Measurements from ENCODE around the gene HOXB4. TPM values are rescaled to one million over a fixed set of nuclear protein-coding genes. Genes with fewer than 3 reads are reported as not detected.

HOXB4 gene
- total RNA-seq, 1 experiment from 2014 or later, result 0.22 TPM

DNA sequence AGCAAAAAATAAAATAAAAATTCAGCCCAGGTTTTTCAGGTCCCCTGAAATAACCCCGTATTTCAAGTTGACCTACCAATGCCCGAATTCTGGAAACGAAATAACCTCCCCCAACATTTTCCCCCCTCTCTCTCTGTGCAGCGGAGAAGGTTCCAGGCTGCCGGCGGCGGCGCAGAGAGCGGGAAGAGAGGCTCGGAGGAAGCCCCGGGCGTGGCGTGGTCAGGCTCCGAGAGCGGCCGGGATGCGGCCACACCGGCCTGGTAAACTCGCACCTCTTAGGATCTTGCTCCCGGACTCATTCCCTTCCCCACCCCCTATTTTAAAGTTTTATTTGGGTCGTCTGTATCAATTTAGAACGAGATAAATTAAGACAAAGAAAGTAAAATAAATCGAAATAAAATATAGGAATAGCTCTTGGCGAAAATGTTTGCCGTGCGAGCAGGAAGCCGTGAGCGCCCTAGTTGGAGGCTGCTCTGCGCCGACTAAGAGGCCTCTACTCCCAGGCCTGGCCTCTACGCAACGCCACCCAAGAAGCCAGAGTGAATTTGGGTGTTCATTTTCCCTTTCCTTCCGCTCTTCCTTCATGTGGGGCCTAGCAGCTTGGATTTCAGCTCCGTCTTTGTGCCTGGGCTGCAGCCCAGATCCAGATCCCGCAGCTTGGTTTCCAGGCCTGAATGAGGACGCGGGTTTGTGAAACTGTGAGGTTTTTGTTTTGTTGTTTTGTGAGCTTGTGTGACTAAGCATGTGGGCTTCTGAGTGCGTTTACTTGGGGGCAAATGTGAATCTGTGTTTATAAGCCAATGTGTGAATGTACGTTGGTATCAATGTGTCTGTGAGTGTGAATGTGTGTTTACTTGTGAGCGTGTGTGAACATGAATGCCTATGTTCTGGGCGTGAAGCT, 28.1 kb upstream of the HOXB4 start:
- ATAC-seq, result no peak
- Histone ChIP-seq H3K4me2 (ENCODE audit: low read length) (no peak overlapping the region), H4K20me1 (ENCODE audit: low read length) (peaks cover 8% of the 10 kb centered on the region; the same call in 1 of the 2 replicates), H3K9ac (ENCODE audit: low read length) (no peak overlapping the region), H3F3A (ENCODE audit: low read length, unreplicated experiment) (no peaks in the 10 kb centered on the region), H3K9me2 (replicated peaks; ENCODE audit: low read length) (no peaks in the 10 kb centered on the region), H3K36me3 (ENCODE audit: low read depth, low read length) (no peaks in the 10 kb centered on the region), H3K9me3 (ENCODE audit: low read length) (no peaks in the 10 kb centered on the region), H3K4me3 (ENCODE audit: low read length) (no peak overlapping the region), H3K4me1 (ENCODE audit: insufficient read depth, low read length) (peaks cover 20% of the 10 kb centered on the region), H2AFZ (ENCODE audit: low read length) (no peak overlapping the region), H3K27me3 (ENCODE audit: low read length) (0 out of 2 replicates have a peak, but pooled peaks cover 3% of the 10 kb centered on the region), H3K27ac (ENCODE audit: low read length) (no peak overlapping the region), H3K79me2 (ENCODE audit: low read length) (peaks cover 35% of the 10 kb centered on the region)
- ChIA-PET CTCF (interaction anchor here (0.6 kb wide), 1 partner anchor 86 kb away, joined by 3 read pairs; no protein-coding TSS in a partner anchor), POLR2A (ENCODE audit: unreplicated experiment) (no interaction called here)
- intact Hi-C loops (cut with micrococcal nuclease), result no loop called here
- TF ChIP-seq EZH2 (IDR thresholded peaks at IDR 0.05; ENCODE audit: low read length, unreplicated experiment) (no peak), EZH2phosphoT487 (IDR thresholded peaks at IDR 0.05; ENCODE audit: borderline replicate concordance, low read length) (no peak)
- TF ChIP-seq, protein P1, sequence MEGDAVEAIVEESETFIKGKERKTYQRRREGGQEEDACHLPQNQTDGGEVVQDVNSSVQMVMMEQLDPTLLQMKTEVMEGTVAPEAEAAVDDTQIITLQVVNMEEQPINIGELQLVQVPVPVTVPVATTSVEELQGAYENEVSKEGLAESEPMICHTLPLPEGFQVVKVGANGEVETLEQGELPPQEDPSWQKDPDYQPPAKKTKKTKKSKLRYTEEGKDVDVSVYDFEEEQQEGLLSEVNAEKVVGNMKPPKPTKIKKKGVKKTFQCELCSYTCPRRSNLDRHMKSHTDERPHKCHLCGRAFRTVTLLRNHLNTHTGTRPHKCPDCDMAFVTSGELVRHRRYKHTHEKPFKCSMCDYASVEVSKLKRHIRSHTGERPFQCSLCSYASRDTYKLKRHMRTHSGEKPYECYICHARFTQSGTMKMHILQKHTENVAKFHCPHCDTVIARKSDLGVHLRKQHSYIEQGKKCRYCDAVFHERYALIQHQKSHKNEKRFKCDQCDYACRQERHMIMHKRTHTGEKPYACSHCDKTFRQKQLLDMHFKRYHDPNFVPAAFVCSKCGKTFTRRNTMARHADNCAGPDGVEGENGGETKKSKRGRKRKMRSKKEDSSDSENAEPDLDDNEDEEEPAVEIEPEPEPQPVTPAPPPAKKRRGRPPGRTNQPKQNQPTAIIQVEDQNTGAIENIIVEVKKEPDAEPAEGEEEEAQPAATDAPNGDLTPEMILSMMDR (conservative IDR thresholded peaks at IDR 0.05; ENCODE audit: low read depth, low read length), result no peak
- BruUV-seq (replicated peaks), result no TSS peak
- DNase-seq, result no peak

DNA sequence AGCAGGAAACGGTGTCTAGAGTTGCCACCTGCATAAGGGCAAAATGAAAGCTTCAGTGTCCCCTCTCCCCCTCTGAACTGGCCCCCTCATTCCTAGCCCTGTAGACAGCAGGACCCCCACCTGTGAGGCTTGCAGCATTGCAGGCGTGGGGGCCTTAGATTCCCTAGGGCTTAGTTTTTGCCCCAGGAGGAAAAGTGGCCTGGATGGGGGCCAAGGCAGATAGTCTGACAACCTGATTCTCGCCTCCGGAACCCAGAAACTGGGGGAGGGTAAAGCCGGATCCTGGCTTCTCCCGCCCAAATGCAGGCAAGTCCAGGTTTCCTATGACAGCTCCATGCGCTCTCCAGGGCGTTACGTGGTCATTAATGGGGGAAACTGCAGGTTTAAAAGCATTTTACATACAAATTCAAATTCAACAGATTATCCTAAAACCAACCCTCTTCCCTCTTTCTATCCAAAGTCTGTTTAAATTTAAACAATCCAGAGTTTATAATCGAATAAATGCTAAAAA, 27.3 kb upstream of the HOXB4 start:
- H3K4me3 ChIP-seq (ENCODE audit: low read length), result peak overlapping the region; percentile 82
- H4K20me1 ChIP-seq (ENCODE audit: low read length), result peaks cover 11% of the 10 kb centered on the region; the same call in 1 of the 2 replicates
- H3K9me3 ChIP-seq (ENCODE audit: low read length), result no peaks in the 10 kb centered on the region
- H3K9me2 ChIP-seq (replicated peaks; ENCODE audit: low read length), result no peaks in the 10 kb centered on the region
- DNase-seq (no peak), ATAC-seq (no peak)
- H3F3A ChIP-seq (ENCODE audit: low read length, unreplicated experiment), result no peaks in the 10 kb centered on the region
- H3K36me3 ChIP-seq (ENCODE audit: low read depth, low read length), result no peaks in the 10 kb centered on the region
- TF ChIP-seq EZH2phosphoT487 (IDR thresholded peaks at IDR 0.05; ENCODE audit: borderline replicate concordance, low read length) (no peak), EZH2 (IDR thresholded peaks at IDR 0.05; ENCODE audit: low read length, unreplicated experiment) (no peak)
- TF ChIP-seq, protein P1 (conservative IDR thresholded peaks at IDR 0.05; ENCODE audit: low read depth, low read length), result no peak
- H3K4me2 ChIP-seq (ENCODE audit: low read length), result peak overlapping the region; percentile 95
- no peaks in the 10 kb centered on the region for H3K27me3 ChIP-seq (ENCODE audit: low read length)
- CTCF ChIA-PET, result no interaction called here
- intact Hi-C loops (cut with micrococcal nuclease), result no loop called here
- H3K4me1 ChIP-seq (ENCODE audit: insufficient read depth, low read length), result peaks cover 21% of the 10 kb centered on the region
- H3K79me2 ChIP-seq (ENCODE audit: low read length), result peaks cover 43% of the 10 kb centered on the region
- peak overlapping the region; percentile 92 for H2AFZ ChIP-seq (ENCODE audit: low read length)
- H3K9ac ChIP-seq (ENCODE audit: low read length), result peak overlapping the region; percentile 69
- POLR2A ChIA-PET (ENCODE audit: unreplicated experiment), result interaction anchor here (0.5 kb wide), 1 partner anchor 133 kb away, joined by 5 read pairs; no protein-coding TSS in a partner anchor
- peak overlapping the region; percentile 60 for H3K27ac ChIP-seq (ENCODE audit: low read length)
- no TSS peak for BruUV-seq (replicated peaks)

Data from PC-3 (cell line).